ENCODE data around the gene LRP10. TPM values are rescaled to one million over a fixed set of nuclear protein-coding genes. Genes with fewer than 3 reads are reported as not detected.

LRP10 gene
- total RNA-seq, 4 donors from 2014 or later, result 31.1 to 109 (median 60.1) TPM

GRCh38 chr14:22844221-22845102 is 27.1 kb upstream of the LRP10 start:
- ATAC-seq (no peak), DNase-seq (no peak)
- peaks cover 0 to 5% of the 10 kb centered on the region in 2 donors for H3K36me3 ChIP-seq
- no peaks in the 10 kb centered on the region for H3K27me3 ChIP-seq
- no peak overlapping the region for H3K4me3 ChIP-seq
- H3K4me1 ChIP-seq, result peaks cover 15 to 20% of the 10 kb centered on the region in 2 donors
- in situ Hi-C loops (cut with MboI; ENCODE audit: low sequenced_read_pairs in 4 of 4) (no loop called here), intact Hi-C loops (cut with DNase I; ENCODE audit: low total_unique reads) (no loop called here)
- H3K27ac ChIP-seq, result no peak overlapping the region
- no peaks in the 10 kb centered on the region for H3K9me3 ChIP-seq
- no peak for TF ChIP-seq POLR2A (IDR thresholded peaks at IDR 0.05)
- TF ChIP-seq, protein P1, sequence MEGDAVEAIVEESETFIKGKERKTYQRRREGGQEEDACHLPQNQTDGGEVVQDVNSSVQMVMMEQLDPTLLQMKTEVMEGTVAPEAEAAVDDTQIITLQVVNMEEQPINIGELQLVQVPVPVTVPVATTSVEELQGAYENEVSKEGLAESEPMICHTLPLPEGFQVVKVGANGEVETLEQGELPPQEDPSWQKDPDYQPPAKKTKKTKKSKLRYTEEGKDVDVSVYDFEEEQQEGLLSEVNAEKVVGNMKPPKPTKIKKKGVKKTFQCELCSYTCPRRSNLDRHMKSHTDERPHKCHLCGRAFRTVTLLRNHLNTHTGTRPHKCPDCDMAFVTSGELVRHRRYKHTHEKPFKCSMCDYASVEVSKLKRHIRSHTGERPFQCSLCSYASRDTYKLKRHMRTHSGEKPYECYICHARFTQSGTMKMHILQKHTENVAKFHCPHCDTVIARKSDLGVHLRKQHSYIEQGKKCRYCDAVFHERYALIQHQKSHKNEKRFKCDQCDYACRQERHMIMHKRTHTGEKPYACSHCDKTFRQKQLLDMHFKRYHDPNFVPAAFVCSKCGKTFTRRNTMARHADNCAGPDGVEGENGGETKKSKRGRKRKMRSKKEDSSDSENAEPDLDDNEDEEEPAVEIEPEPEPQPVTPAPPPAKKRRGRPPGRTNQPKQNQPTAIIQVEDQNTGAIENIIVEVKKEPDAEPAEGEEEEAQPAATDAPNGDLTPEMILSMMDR (IDR thresholded peaks at IDR 0.05 in 4 of 5, conservative IDR thresholded peaks at IDR 0.05 in 1 of 5), result no peak

- Histone ChIP-seq H3K4me1 (peaks cover 21 to 26% of the 10 kb centered on the region in 2 donors), H3K27ac (no peak overlapping the region), H3K27me3 (no peaks in the 10 kb centered on the region), H3K4me3 (no peak overlapping the region), H3K36me3 (peaks cover 0 to 5% of the 10 kb centered on the region in 2 donors), H3K9me3 (no peaks in the 10 kb centered on the region)
- DNase-seq, result no peak
- intact Hi-C loops (cut with DNase I; ENCODE audit: low total_unique reads), result no loop called here
- in situ Hi-C loops (cut with MboI; ENCODE audit: low sequenced_read_pairs in 4 of 4), result no loop called here
- TF ChIP-seq, protein P1 (IDR thresholded peaks at IDR 0.05 in 4 of 5, conservative IDR thresholded peaks at IDR 0.05 in 1 of 5), result no peak
- TF ChIP-seq POLR2A (IDR thresholded peaks at IDR 0.05), result no peak
- no peak for ATAC-seq
Observed at GRCh38 chr14:22845103-22845394, 26.5 kb upstream of the LRP10 start.

GRCh38 chr14:22845821-22846625 is 25.5 kb upstream of the LRP10 start:
- TF ChIP-seq POLR2A (IDR thresholded peaks at IDR 0.05), result no peak
- TF ChIP-seq, protein P1 (IDR thresholded peaks at IDR 0.05 in 4 of 5, conservative IDR thresholded peaks at IDR 0.05 in 1 of 5), result no peak
- intact Hi-C loops (cut with DNase I; ENCODE audit: low total_unique reads), result no loop called here
- peak overlapping the region in 2 of 4 donors; percentile 18 to 51 for H3K27ac ChIP-seq
- H3K36me3 ChIP-seq, result peaks cover 0 to 5% of the 10 kb centered on the region in 2 donors
- no peak for DNase-seq
- H3K9me3 ChIP-seq, result no peaks in the 10 kb centered on the region
- H3K27me3 ChIP-seq, result no peaks in the 10 kb centered on the region
- no peak overlapping the region for H3K4me3 ChIP-seq
- peaks cover 31 to 36% of the 10 kb centered on the region in 2 donors for H3K4me1 ChIP-seq
- in situ Hi-C loops (cut with MboI; ENCODE audit: low sequenced_read_pairs in 4 of 4), result no loop called here
- ATAC-seq, result no peak

DNA sequence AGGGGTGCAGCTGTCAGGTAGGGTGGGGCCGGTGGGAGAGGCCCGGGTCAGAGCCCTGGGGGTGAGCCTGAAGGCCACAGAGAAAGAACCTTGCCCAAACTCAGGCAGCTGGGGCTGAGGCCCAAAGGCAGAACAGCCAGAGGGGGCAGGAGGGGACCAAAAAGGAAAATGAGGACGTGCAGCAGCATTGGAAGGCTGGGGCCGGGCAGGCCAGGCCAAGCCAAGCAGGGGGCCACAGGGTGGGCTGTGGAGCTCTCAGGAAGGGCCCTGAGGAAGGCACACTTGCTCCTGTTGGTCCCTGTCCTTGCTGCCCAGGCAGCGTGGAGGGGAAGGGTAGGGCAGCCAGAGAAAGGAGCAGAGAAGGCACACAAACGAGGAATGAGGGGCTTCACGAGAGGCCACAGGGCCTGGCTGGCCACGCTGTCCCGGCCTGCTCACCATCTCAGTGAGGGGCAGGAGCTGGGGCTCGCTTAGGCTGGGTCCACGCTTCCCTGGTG is 24.7 kb upstream of the LRP10 start:
- no peak for DNase-seq
- ATAC-seq, result no peak
- Histone ChIP-seq H3K27ac (peak overlapping the region in 3 of 4 donors; percentile 18 to 69 (median 51)), H3K36me3 (peaks cover 0 to 5% of the 10 kb centered on the region in 2 donors), H3K4me3 (no peak overlapping the region), H3K9me3 (no peaks in the 10 kb centered on the region), H3K27me3 (no peaks in the 10 kb centered on the region), H3K4me1 (peaks cover 39 to 43% of the 10 kb centered on the region in 2 donors)
- in situ Hi-C loops (cut with MboI; ENCODE audit: low sequenced_read_pairs in 4 of 4) (no loop called here), intact Hi-C loops (cut with DNase I; ENCODE audit: low total_unique reads) (no loop called here)
- TF ChIP-seq POLR2A (IDR thresholded peaks at IDR 0.05), result no peak
- TF ChIP-seq, protein P1 (IDR thresholded peaks at IDR 0.05 in 4 of 5, conservative IDR thresholded peaks at IDR 0.05 in 1 of 5), result no peak
